NCI-H146 treated with DMSO at 0.1 percent for 48 hours (cell line): ENCODE measurements around the gene KRTAP5-10.
"Not testable (repeated sequence)": the region's sequence is repeated elsewhere in the genome, so short reads cannot be mapped to it uniquely, and the experiment has no call there.

Experiments used
- DNase-seq: peaks from one replicate; lab custom pipeline; 2025; ENCODE audit not compliant: unreplicated experiment; lab: John Stamatoyannopoulos, UW

The KRTAP5-10 gene

GRCh38 chr11:71571101-71571850 is 5.9 kb downstream of the KRTAP5-10 start:
- not testable (repeated sequence) for DNase-seq

- DNase-seq = no peak
Measured at GRCh38 chr11:71572811-71573210, 7.4 kb downstream of the KRTAP5-10 start.

DNA sequence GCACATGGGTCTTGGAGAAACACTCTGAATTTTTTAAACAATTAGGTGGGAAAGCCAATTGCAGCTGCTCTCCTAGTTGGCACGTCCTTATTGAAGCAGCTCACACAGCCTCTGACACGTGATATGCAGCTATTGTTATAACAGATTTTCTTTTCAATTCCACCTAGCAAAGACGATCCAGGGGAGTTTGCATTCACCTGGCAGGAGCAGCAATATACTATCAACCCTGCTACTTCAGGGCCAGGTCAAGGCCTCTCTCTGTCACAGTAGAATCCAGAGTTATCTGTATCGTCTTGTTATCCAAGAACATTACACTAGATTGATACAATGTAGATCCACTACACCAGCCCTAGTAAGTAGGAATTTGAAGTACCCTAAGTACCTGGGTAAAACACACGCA is 9.1 kb downstream of the KRTAP5-10 start:
- DNase-seq = no peak

DNA sequence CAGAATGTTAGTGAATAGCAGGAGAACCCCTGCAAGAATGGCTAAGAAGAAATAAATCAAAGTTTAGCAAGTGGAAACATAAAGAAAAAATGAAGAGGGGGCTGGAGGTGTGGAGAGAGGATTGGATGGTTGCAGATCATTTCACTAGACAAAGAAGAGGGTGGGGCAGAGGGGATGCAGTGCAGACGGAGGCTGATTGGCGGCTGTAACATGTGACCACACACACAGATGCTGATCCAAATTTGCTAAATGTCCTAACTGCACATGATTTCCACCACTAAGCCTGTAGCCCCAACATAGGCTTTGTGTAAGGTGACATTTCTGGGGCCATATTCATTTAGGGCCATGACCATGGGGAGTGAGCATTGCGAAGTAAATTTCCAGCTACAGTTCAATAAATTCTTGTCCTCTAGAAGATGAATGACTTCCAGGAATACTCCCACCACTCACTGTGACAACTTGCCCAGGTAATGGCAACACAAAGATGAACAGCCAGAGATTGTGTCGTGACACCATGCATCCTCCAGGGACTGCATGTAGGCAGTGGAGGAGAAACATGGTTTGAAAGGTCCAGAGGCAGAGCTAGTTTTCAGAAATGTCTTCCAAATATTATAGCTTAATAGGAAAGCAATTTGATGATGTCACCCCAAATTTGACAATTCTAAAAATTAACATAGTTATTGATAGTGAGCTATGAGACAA is 10.5 kb downstream of the KRTAP5-10 start:
- no peak for DNase-seq

- DNase-seq = not testable (repeated sequence)
Measured at GRCh38 chr11:71576688-71577465, 11.5 kb downstream of the KRTAP5-10 start.

GRCh38 chr11:71577469-71578004 is 12.2 kb downstream of the KRTAP5-10 start:
- no peak for DNase-seq

DNA sequence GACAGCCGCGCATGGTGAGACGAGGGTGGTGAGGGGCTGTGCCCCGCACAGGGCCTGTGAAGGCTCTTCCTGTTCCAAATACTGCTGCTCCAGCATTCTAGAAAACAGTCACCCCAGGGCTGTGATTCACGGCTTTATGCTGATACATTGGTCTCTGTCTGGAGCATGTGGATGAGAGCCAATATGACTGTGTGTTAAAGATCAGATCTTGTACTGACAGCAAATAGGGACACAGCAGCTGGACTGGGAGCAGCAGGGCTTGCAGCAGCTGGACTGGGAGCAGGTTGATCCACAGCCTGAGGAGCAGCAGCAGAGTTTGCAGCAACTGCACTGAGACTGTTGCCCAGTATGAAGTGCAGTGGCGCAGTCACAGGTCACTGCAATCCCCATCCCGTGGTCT is 14.2 kb downstream of the KRTAP5-10 start:
- not testable (repeated sequence) for DNase-seq

DNA sequence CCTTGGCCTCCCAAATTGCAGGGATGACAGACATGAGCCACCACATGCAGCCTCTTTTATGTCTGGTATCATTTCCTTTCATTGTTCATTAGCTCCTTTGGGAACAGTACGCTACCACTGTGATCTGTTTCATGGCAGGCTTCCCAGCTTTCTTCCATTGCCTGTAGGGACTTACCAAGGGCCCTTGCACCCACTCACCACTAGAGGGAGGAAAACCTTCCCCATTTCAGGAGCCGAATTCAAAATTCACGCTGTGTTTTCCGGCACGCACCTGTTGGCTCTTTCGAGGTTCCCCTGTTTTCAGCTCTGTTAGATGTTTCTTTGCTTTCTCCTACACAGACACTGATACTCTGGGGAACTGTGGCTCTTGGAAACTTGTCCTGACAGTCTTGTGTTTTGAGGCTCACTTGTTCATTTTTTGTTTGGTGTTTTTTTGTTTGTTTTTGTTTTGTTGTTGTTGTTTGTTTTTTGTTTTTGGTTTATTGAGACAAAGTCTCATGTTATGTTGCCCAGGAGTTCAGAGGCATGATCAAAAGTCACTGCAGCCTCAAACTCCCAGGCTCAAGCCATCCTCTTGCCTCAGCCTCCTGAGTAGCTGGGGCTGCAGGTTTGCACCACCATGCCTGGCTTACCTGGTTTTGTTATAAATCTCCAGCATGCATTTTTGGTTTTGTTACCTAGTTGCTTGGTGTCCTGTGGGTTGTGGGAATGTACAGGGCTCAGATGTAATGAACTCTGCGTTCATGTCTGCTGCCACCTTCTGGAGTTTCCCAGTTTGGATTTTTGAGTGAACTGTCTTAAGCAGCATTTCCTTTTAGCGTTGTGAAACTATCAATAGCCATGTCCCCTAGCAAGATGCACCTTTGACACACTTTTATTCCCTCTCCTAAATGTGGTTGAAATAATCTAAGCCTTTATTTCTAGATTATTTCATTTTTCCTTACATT is 15.0 kb downstream of the KRTAP5-10 start:
- DNase-seq = no peak

DNA sequence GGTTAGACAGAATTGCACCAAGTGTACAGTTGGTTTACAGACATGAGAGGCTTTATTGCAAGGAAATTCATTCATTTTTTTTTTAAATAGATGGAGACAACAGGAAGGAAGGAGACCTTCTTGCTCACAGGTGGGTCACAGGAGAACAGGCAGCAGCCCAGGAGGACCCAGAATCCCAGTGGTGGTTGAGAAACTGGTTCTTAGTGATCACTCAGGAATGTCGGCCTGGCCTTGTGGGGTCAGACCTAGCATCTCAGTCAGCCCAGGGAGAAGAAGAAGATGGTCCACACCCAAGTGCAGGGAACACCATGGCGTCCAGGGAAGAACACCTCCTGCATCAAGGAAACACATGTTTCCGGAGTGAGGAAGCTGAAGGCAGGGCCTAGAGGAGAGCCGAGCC is 16.5 kb downstream of the KRTAP5-10 start:
- DNase-seq = no peak

DNA sequence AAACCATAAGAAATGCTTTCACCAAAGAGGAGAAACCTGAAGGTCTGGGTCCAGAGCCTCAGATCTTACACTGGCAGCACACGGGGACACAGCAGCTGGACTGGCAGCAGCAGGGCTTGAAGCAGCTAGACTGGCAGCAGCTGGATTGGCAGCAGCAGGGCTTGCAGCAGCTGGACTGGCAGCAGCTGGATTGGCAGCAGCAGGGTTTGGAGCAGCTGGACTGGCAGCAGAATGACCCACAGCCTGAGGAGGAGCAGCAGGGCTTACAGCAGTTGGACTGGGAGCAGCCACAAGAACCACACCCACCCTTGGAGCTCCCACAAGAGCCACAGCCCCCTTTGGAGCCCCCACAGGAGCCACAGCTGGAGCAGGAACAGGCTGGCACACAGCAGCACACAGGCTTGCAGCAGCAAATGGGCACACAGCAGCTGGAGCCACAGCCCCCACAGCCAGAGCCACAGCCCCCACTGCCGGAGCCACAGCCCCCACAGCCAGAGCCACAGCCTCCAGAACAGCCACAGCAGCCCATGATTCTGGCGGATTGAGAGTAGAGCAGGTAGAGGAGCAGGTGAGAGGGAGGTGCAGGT is 17.0 kb downstream of the KRTAP5-10 start, which contains the start of gene KRTAP5-11:
Gene KRTAP5-11 (minus strand): TSS at position 567 of the 587 bp plus-strand sequence. CDS start 38 bp downstream, at position 529.
- no peak for DNase-seq

- not testable (repeated sequence) for DNase-seq
Measured at GRCh38 chr11:71582969-71583368, 17.6 kb downstream of the KRTAP5-10 start.

DNA sequence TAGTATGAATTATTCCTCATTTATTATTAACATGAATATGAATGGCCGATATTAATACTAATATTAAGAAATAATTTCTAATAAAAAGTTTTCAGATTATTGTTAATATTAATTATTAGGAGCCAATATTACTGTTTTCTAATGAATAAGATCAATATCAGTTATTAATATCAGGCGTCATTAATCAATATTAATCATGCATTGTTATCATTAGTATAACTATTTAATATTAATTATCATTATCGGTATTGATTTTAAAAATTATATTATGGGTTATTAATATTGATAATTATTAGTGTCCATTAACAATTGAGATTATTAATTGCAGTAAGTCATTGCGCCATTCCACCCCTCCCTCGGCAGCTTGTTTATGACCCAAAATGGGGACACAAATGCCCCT is 20.3 kb downstream of the KRTAP5-10 start:
- not testable (repeated sequence) for DNase-seq

DNA sequence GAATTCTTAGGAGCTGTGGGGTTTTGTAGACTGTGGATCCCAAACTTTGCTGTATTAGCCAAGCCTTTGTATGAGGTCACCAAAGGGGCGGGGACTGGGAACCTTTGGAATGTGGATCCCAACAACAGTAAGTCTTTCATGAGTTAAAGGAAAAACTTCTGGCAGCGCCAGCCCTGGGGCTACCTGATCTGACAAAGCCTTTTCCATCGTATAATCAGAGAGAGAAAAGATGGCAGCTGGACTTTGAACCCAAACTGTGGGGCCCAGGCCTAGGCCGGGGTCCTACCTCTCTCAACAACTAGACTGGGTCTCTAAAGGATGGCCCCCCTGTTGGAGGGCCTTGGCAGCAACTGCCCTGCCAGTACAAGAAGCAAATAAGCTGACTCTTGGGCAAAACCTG is 23.0 kb downstream of the KRTAP5-10 start:
- DNase-seq = not testable (repeated sequence)

DNA sequence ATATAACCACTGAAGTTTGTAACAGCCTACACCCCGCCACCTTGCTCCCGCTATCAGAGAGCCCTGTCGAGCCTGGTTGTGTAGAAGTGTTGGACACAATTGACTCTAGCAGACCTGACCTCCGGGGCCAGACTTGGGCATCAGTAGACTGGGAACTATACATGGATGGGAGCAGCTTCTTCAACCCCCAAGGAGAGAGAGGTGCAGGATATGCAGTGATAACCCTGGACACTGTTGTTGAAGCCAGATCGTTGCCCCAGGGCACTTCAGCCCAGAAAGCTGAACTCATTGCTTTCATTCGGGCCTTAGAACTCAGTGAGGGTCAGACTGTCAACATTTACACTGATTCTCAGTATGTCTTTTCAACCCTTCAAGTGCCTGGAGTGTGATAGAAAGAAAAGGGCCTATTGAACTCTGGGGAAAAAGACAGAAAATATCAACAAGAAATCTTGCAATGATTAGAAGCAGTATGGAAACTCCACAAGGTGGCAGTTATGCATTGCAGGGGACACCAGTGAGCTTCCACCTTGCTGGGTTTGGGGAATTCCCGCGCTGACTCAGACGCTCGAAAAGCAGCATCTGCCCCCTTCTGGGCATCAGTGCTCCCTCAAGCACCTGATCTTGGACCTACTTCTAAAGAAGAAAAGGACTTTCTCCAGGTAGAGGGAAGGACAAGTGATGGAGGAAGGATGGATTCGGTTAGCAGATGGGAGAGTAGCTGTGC is 23.6 kb downstream of the KRTAP5-10 start:
- DNase-seq = not testable (repeated sequence)

- not testable (repeated sequence) for DNase-seq
Measured at GRCh38 chr11:71589546-71589920, 24.2 kb downstream of the KRTAP5-10 start.

DNA sequence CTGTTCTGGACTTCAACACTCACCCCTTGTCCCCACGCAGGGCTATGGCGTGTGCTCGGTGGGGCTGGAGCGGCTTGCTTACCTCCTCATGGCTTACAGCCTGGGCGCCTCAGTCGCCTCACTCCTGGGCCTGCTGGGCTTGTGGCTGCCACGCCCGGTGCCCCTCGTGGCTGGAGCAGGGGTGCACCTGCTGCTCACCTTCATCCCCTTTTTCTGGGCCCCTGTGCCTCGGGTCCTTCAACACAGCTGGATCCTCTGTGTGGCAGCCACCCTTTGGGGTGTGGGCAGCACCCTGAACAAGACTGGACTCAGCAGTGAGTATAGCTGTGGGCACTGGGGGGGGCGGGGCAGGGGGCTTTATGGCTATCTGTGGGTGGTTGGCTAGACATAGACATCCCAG is 37.9 kb downstream of the KRTAP5-10 start:
- DNase-seq = not testable (repeated sequence)

DNA sequence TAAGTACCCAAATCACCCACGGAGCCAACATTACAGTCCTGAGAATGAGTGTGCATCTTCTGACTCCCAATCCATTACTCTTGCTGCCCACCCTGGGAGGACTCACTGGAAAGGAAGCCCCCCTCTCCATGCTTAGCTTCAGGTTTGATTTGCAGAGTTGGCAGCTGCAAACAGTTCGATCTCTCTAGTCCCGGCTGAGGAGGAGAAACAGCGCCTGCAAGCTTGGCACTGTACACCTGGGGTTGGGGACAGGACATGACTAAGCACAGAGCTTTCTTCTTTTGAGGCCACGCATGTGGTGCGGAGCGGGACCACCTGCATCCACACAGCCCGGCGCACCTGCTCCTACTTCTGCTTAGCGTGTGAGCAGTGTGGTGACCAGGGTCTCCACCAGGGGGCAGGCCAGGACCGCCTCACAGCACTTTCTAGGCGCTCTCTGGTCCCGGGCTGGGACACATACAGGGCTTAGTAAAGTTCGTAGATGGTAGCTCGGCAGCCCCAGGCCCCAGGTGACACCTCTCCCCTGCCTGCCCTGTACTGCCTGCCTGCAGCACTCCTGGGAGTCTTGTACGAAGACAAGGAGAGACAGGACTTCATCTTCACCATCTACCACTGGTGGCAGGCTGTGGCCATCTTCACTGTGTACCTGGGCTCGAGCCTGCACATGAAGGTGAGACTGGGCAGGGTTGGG is 39.6 kb downstream of the KRTAP5-10 start:
- DNase-seq = not testable (repeated sequence)

- DNase-seq = not testable (repeated sequence)
Measured at GRCh38 chr11:71606853-71607519, 41.6 kb downstream of the KRTAP5-10 start.
